ENCODE results near the gene PHF21B.

Gene PHF21B

DNA sequence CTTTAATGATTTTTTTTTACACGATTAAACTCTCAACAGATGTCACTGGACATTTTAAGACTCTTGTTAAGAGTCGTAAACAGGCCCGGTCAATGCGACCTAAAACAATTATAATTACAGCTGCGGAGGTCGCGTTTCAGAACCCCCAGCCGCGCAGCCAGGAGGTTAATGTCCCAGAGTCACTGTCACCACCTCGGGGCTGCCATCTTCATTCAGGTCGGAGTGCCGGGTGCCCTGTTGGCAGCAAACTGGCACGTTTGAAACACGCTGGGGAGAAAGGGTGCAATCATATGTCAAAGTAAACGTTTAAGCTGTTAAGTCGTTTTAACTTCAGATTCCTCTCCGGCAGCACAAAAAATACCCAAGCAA, 711 bp upstream of the PHF21B start:
- no peak for DNase-seq

DNA sequence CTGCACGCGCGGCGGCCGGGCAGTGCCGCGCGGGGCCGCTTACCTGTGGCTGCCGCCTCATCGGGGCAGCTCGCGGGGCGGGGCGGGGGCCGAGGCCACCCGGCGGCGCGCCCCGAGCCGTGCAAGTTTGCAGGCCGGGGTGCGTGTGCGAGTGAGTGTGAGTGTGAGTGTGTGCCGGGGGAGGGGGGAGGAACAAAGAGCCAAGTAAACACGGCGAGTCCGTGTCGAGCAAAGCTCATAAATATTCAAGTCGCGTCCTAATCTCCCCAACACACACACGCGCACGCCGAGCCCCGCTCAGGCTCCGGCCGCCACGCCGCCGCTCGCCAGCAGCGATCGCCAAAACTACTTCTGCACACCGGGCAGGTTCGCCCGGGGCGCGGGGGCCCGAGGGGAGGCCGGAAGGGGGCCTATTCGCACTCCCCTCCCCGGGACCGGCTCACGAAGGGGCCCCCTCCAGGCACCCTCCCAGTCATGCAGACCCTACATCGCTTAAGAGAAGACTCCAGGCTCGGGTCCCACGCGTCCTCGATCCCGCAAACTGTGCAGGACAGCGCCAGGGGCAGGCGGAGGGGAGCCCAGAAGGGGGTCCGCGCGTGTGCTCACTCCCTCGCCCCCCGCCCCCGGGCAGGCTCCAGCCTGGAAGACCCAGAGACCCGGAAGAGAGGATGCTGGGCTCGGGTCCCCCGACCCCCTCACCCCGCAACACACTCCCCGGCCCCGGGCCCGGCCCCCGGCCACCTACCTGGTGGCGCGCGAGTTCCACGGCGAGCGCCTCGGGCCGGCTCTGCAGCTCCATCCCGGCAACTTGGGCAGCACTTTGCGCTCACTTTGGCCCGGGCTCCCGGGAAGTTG, 827 bp downstream of the PHF21B start:
- DNase-seq, result peak; percentile 61

DNA sequence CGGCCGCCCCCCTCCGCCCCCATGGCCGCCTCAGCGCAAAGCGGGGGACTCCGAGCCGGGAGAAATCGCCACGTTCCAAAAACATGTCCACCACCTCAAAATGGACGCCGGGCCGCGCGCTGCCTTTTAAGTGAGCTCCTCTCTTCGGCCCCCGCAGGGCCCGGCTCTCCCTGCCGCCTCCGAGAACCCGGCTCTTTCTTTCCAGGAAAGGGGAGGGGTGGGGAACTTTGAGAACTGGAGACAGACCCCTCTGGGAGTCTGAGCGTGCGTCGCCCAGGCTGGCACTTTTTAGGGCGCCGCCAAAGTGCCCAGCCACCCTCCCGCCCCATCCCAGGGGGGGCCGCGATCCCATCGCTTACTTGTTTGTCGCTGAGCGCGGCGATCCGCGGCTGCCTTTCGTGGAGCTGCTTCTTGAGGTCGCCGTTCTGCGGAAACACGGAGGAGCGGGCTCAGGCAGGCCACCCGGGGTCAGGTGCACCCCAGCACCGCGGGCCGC, 1.6 kb downstream of the PHF21B start:
- no peak for DNase-seq

DNA sequence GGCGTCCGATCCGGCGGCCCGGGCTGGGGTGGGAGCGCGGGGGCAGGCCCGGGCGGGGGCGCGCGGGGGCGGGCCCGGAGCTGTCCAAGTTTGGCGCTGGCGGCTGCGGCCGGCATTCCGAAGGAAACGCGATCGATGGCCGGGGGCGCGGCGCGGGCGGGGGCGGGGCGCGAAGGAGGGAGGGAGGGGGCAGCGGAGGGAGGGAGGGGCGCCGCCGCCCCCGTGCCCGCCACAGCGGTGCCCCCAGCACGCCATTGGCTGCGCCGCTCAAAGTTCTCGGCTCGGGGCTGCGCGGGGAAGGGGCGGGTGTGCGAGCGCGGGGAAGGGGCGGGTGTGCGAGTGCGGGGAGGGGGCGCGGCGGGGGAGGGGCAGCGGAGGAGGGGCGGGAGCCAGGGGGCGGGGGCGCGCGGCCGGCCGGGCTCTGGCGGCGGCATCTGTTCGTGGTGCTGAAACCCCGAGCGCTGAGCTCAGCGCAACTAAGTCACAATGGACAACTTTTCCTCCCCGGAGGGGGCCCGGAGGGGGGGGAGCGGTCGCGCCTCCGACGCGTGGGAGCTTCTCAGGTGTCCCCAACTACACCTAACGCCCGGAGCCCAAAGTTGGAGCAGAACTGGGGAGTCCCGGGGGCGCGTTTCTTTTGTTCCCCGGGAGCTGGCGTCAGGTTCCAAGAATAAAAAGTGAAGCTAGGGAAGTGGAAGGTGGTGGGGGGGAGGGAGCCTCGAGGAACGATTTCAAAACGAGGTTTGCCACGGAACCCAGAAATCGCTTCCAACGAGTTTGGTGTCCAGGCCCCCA, 2.2 kb downstream of the PHF21B start:
- DNase-seq, result peak; percentile 59

DNA sequence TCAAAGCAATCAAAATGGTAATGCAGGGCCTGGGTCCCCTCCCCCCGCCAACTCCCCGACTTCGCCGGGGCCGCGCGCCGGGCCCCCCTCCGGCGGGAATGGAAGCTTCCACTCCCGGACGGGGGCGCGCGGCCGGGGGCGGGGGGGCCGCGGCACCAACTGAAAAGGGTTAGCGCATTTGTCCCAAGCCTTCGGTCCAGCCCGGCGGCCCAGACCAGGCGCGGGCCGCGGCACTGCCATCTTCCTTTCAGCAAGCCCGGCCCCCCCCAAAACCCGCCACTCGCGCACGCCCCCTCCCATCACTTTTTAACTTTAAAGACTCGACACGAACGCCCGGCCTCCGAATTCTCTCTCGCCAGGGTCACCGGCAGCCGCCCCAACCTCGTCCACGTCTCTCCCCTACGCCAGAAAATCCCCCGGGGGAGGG, 2.8 kb downstream of the PHF21B start:
- DNase-seq, result no peak

DNA sequence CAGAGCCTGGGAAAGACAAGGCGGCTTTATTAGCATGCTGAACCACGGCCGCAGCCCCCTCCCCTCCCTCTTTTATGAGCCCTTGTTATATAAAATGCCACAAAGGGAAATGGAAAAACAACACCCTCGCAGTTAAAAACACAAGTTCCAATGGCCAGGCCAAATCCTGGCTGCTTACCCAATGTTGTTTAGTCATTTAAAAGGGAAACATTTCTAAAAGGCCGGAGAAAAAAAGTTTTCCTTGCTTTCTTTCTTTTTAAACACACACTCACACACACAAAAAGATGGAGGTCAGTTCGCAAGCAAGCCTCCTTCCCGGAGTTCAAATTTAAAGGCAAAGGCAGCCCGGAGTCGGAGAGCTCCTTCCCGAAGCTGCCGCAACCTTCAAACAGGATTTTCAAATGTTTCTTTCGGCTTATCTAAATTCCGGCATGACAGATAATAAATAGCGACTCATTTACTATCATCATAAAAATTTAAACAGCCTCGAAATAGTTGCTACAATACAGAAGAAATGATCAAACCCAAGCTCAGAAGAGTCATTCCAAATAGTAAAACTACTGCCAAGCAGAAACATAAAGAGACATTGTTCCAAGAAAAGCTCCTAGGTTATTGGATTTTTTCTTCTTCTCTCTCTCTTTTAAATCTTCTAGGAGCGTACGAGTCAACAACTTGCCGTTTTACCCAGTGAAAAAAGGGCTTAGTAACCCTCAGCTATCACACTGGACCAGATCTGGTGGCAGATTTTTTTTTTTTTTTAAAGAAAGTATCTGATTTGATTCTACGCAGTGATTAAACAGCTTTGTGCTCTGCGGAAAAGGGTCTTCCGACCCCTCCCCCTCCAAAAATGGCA, 3.5 kb downstream of the PHF21B start:
- DNase-seq, result no peak

DNA sequence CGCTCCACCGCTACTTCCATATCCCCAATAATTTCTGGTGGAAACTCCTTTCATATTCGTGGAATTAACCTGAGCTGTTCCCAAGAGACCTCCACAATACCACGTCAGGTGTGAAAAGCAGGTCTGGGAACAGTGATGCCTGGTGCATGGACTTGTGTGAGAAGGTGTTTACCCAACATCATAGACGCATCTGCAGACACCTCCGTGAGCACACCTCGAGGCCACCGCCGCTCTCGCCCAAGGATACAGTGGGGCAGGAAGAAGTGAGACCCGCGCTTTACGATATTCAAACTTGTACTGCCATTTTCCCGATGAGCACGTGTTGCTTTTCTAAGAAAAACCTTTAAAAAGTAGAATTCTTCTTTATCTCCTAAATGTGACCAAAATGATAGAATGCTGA, 8.2 kb downstream of the PHF21B start:
- DNase-seq, result no peak

DNA sequence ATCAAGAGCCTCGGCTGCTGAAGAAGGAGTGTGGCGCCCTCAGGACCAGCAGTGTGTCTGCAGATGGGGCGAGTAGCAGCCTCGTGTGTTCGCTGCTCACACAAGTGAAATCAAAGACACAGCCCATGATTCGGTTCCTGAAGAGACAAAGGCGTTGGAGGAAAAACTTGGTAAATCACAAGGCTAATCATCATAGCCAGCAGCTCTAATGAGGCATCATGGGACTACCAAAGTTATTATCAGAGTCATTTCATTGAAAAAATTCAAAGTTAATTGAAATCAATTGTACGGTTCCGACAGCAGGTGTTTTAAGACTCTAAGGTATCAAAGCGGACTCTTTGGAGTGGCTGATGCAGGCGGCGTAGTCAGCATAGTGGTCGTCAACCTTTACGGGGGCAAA, 9.5 kb downstream of the PHF21B start:
- DNase-seq, result no peak

DNA sequence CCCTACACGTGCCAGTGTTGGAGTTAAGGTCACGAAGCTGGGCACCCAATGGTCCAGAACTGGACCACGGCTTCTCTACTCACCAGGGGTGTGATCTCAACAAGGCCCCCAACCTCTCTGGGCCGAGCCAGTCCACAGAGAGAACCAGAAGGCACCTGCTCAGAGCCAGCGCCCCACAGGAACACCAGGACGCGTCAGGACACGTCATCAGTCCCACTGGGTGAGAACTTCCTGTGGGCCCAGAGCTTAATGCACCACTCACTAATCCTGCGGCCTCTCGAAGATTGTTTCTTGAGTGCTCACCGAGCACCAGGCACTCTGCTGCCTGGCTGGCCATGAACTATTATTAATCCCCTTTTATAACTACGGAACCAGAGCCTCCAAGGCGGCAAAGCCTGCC, 10.1 kb downstream of the PHF21B start:
- DNase-seq, result no peak

DNA sequence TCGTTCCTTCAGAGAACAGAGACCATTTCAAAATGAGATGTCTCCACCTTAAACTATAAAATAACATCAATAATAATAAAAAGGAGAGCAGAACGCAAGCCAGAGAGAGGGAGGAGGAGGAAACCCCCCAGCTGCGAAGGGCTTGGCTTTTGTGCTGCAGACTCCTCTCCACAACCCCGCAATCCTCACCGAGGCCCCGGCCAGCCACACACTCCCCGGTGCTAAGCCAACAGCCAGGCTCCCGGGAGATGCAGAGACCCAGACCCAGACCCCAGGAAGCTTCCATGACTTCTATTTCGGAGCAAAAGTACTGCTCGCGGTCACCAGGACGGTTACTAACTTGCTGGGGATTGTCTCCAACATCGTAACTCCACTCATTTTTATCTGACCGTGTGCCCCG, 10.6 kb downstream of the PHF21B start:
- DNase-seq, result no peak

DNA sequence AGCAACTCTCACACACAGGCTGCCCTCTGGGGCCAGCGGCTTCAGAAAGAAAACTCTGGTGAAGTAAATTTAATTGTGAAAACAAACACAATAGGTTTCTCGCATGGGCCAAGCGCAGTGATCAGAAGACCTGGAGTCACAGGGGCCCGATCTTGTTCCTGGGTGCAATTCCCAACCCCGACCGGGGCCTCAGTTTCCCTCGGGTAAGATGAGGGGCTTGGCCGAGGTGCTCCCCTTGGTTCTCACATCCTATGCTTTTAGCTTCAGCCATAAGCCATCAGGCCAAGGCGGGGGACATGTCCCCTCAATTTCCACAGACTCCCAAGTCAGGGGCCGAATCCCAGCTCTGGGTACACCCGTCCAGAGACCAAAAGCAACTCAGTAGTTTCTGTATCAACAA, 11.5 kb downstream of the PHF21B start:
- DNase-seq, result no peak

DNA sequence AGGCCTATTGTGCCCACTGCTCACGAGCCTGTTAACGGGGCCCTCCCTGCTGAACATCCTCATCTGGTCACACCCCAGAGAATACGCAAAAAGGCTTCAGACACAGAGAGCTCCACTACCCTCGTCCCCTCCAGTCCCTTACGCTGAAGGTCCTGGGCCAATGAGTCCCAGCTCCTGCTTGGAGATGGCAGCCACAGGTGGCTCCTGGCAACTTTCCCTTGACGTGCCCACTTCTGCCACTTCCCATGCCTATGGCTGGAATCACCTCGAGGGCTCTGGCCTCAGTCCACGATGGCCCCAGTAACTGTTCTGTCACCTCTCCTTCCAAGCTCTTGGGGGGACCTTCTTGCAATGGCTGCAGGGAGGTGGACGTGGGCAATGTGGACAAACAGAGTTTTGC, 12.7 kb downstream of the PHF21B start:
- no peak for DNase-seq

DNA sequence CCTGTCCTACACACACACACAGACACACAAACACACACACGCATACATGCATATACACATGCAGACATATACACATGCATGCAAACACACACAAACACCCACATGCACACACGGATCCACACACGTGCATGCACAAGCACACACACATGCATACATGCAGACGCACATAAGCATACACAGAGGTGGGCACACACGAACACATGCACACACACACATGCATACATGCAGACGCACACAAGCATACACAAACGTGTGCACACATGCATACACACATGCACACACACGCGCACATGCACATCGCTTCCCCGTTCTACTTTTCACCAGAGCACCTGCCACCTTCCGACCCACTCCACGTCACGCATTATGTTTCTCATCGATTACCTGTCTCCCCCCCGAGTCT, 13.2 kb downstream of the PHF21B start:
- DNase-seq, result no peak

DNA sequence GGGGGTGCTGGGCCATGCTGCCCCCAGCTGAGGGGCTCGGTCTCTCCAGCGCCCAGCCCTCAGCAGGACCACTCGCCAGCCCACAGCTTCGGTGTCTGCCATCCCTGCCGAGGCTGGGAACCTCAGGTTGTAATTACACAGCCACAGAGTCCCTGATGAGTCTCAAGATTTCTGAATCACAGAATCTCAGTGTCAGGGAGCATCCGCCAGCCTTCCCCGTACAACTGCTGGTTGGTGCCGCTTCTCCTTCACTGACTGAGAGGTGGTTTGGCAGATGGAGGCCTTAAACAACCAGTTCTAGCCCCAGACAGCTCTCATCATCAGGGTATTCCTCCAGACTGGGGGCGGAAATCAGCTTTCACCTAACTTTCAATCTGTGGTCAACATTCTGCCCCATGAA, 13.7 kb downstream of the PHF21B start:
- no peak for DNase-seq

DNA sequence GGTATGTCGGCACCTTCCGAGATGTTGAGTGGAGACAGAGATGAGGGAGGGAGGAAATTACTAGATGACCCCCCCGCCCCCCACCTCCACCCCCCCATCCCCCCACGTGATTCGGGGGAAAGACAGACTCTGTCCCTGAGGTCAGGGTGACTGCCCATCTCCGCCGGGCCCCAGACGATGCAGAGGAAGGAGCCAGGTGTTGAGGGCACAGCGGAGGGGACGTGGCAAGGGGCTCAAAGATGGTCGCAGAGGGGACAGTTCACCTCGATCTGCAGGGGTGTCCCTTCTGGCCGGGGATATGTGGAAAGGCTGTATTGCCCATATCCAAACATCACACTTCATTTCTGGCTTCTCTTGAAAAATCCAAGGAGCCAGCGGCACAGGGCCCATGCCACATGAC, 14.1 kb downstream of the PHF21B start:
- DNase-seq, result no peak

DNA sequence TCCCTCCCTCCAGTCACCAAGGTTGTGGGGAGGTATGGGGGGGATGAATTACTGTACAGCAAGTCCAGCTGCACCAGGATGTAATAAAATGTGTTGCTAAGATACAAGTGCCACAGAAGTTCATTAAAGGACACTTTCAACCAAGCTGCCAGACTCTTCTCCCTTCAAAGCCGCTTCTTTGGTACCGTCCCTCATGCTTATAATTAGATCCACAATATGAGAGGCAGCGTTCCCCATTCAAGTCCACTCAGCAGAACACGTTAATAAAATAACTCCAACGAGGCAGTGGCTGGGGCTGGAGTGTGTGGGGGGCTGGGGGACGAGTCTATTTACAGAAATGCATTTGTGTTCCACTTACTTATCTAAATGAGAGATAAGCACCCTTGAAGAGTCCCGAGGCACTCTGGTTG, 14.7 kb downstream of the PHF21B start:
- DNase-seq, result no peak

DNA sequence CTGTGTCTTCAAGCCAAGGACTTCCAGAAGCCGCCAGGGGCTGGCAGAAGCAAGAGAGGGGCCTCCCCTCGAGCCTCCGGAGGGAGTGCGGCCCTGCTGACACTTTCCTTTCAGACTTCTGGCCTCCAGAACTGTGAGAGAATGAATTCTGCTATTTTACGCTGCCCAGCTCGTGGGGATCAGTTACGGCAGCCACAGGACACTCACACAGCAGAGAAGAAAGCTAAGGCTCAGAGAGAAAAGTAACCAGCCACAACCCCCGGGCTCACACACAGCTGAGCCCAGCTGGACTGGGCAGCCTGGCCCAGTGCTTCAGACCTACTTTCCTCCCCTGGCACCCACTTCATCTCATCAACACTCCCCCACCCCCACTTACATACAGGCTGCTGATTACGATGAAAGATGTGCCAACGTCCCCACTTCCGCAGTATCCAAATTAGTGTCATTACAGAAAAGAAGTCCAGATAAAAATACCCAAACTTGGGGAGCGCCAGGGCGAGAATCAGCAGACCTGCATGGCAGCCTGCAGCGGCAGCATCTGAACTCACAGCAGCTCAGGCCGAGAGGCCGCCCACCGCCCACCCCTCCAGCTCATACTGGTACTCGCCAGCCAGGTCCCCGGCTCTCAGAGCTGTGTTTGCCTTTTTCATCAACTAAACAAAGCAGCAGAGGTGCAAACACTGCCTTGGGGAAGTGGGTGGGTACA, 15.3 kb downstream of the PHF21B start:
- DNase-seq, result no peak

DNA sequence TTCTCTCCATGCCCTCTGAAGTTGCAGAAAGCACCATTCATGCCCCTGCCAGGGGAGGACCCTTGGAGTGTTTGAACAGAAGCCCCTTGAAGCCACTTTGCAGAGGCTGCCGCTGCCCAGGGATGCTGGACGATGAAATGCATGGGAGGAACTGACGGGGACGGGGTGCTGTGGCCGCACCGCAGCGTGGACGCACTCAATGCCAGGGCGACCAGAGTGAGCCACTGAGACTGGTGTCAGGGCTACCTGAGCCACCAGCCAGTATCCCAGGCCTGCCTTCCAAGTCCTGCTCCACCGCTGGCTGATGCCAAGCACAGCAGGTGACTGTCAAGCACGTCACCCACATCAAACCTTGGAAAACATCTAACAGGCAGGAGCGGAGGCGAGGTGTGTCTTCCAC, 17.6 kb downstream of the PHF21B start:
- no peak for DNase-seq

DNA sequence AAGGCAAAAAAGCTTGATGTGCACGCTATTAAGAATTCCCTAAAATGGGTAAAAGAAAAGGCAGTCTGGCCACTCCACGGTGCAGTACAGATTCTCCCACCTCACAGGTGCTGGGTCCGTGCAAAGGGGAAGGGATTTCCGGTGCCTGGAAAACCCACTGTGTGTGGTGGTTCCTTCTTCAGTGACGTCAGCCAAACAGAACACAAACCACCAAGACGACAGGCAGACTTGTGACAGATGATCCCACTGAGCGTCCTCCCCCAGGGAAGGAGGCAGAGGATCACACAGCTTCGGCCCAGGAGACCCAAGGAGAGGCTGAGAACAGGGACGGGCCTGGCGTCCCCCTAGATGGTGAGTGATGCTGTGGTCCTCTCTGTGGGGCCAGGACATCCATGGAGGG, 18.6 kb downstream of the PHF21B start:
- DNase-seq, result no peak

DNA sequence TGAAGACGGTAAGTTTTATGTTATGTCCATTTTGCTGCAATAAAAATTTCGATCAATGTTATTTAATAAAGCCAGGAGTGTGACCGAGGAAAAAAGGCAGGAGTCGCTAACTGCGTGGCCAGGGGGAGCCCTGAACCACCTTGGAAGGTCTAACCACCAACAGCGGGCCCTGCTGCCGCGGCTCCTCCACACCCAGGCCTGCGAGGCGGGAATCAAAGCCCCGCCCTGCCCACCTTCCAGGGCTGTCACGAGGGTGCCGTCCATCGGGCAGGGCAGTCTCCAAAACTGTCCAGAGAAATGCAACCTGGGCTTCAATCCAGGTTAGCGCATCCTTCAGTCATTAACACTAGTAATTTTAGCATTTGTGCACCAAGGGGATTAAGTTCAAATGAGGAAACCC, 19.0 kb downstream of the PHF21B start:
- no peak for DNase-seq

DNA sequence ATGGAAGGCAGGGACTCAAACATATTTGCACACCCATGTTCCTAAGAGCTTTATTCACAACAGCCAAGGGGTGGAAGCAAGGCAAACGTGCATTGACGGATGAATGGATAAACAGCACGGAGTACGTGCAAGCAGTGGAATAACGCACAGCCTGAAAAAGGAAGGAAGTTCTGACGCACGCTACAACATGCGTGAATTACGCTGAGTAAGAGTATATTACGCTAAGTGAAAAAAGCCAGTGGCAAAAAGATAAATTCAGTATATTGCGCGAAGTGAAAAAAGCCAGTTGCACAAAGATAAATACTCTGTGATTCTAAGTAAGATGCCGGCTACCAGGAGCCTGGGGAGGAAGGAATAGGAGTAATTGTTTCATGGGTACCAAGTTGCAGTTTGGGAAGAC, 19.5 kb downstream of the PHF21B start:
- no peak for DNase-seq

DNA sequence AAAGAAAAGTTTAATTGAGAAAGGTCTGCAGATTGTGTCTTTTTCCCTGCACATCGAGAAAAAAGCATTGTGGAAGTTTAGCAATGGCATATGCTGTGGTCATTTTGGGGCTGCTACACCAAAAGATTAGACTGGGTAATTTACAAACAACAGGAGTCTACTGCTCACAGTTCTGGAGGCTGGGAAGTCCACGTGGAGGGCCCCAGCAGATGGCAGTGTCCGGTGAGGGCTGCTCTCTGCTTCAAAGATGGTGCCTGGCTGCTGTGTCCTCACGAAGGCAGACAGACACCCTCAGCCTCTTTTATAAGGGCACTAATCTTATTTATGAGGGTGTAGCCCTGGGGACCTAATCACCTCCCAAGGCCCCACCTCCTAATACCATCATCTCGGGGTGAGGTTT, 21.1 kb downstream of the PHF21B start:
- DNase-seq, result no peak

DNA sequence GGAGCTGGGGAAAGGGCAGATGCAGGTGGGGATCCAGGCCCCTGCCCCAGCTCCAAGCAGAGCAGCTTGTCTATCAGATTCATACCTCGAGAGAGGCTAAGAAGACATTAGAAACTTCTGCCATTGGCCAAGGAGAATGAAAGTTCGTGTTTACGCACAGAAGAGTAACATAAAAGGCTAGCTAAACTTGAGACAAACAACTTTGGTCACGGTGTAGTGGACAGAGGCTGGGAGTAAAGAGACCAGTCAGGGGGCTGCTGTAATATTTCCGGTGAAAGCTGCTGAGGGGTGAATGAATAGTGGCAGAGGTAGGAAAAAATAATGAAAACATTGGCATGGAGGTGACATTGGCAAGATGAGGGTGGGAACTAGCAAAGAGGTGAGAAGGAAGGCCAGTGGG, 22.9 kb downstream of the PHF21B start:
- DNase-seq, result no peak

All from activated CD8-positive, alpha-beta memory T cell treated with anti-CD3 and anti-CD28 coated beads for 24 hours (primary cell).